IMR-90 (cell line): ENCODE measurements around the gene SDK1. TPM values are rescaled to one million over a fixed set of nuclear protein-coding genes. Genes with fewer than 3 reads are reported as not detected.

ENCODE experiments used
- ATAC-seq: fragments of 200-7000 bp; cut with Tn5 transposase; 2 replicates; pipeline ENCODE4 v1.9.1; 2020; ENCODE audit warnings: low read depth, mild to moderate bottlenecking, moderate library complexity
- BruUV-seq: library from RNA; stranded (reverse); fragments of 400-500 nt; replicated peaks from 2 replicates; lab custom pipeline; 2021; lab: Mats Ljungman, UMichigan
- CTCF ChIA-PET: fragments of 300-600 bp; formaldehyde crosslinking; extraction: SDS; loops from one replicate; lab custom pipeline; 2021; ENCODE audit warnings: antibody characterized with exemption; lab: Yijun Ruan, JAX
- POLR2A ChIA-PET: fragments of 300-600 bp; sonication (Branson Sonifier 250); formaldehyde crosslinking; loops from one replicate; lab custom pipeline; 2022; ENCODE audit warnings: antibody characterized with exemption; ENCODE audit not compliant: unreplicated experiment; lab: Charles Lee
- DNase-seq: peaks from one replicate; pipeline ENCODE4 v3.0.0; 2013
- H2AFZ ChIP-seq: replicated peaks from 2 replicates; pipeline ENCODE3; 2013; ENCODE audit warnings: low read length, mild to moderate bottlenecking; ENCODE audit not compliant: poor library complexity
- H2AK5ac ChIP-seq: 2 replicates; pipeline ENCODE4 v1.6.1; 2013; ENCODE audit warnings: low read depth, low read length, inconsistent platforms
- H2AK9ac ChIP-seq: replicated peaks from 2 replicates; pipeline ENCODE3; 2013; ENCODE audit warnings: mild to moderate bottlenecking, low read depth, low read length, moderate library complexity; ENCODE audit not compliant: poor library complexity
- H2BK120ac ChIP-seq: 2 replicates; pipeline ENCODE4 v1.6.1; 2013; ENCODE audit warnings: low read depth, low read length, inconsistent platforms
- H2BK15ac ChIP-seq: 3 replicates; pipeline ENCODE4 v1.6.1; 2013; ENCODE audit warnings: low read depth, low read length, inconsistent platforms
- H2BK20ac ChIP-seq: 2 replicates; pipeline ENCODE4 v1.6.1; 2013; ENCODE audit warnings: low read depth, mild to moderate bottlenecking, inconsistent platforms, low read length, moderate library complexity
- H2BK5ac ChIP-seq: 2 replicates; pipeline ENCODE4 v1.6.1; 2013; ENCODE audit warnings: mild to moderate bottlenecking, low read depth, low read length, inconsistent platforms; ENCODE audit not compliant: poor library complexity, severe bottlenecking
- H3K14ac ChIP-seq: replicated peaks from 2 replicates; pipeline ENCODE4 v1.6.1; 2013; ENCODE audit warnings: low read depth, low read length, inconsistent platforms
- H3K18ac ChIP-seq: 2 replicates; pipeline ENCODE4 v1.6.1; 2013; ENCODE audit warnings: low read depth, low read length, control low read depth
- H3K23ac ChIP-seq: 2 replicates; pipeline ENCODE4 v1.6.1; 2013; ENCODE audit warnings: low read depth, low read length, inconsistent platforms
- H3K27ac ChIP-seq: 2 replicates; pipeline ENCODE4 v1.5.1; 2013; ENCODE audit warnings: mild to moderate bottlenecking, control low read depth, low read length; ENCODE audit not compliant: insufficient read depth
- H3K27me3 ChIP-seq: 2 replicates; pipeline ENCODE4 v1.6.1; 2013; ENCODE audit warnings: low read length; ENCODE audit not compliant: control insufficient read depth, insufficient read depth
- H3K36me3 ChIP-seq: 2 replicates; pipeline ENCODE4 v1.6.1; 2013; ENCODE audit warnings: low read length, mixed read lengths; ENCODE audit not compliant: control insufficient read depth, insufficient read depth
- H3K4ac ChIP-seq: 2 replicates; pipeline ENCODE4 v1.6.1; 2013; ENCODE audit warnings: low read depth, low read length, inconsistent platforms
- H3K4me1 ChIP-seq: 2 replicates; pipeline ENCODE4 v1.6.1; 2013; ENCODE audit warnings: low read length, mixed read lengths; ENCODE audit not compliant: control insufficient read depth, insufficient read depth
- H3K4me2 ChIP-seq: 2 replicates; pipeline ENCODE4 v1.6.1; 2013; ENCODE audit warnings: low read depth, mild to moderate bottlenecking, control low read depth, low read length, moderate library complexity
- H3K4me3 ChIP-seq: 2 replicates; pipeline ENCODE4 v1.5.1; 2013; ENCODE audit warnings: low read depth, mild to moderate bottlenecking, control low read depth, low read length, moderate library complexity; ENCODE audit not compliant: insufficient read depth
- H3K56ac ChIP-seq: 2 replicates; pipeline ENCODE4 v1.6.1; 2013; ENCODE audit warnings: low read length, inconsistent platforms; ENCODE audit not compliant: insufficient read depth; ENCODE audit errors: extremely low read depth
- H3K79me1 ChIP-seq, 2 experiments: 2 replicates each; pipeline ENCODE4 v1.6.1; 2013; ENCODE audit warnings: low read length in 2 of 2, inconsistent platforms in 1 of 2, low read depth in 1 of 2
- H3K9ac ChIP-seq: 2 replicates; pipeline ENCODE4 v1.6.1; 2013; ENCODE audit warnings: low read depth, low read length, control low read depth
- H3K9me1 ChIP-seq: 2 replicates; pipeline ENCODE4 v1.6.1; 2013; ENCODE audit warnings: low read length, inconsistent platforms; ENCODE audit not compliant: insufficient read depth
- H3K9me3 ChIP-seq: 2 replicates; pipeline ENCODE4 v1.6.1; 2013; ENCODE audit warnings: low read length; ENCODE audit not compliant: control insufficient read depth, insufficient read depth
- H4K20me1 ChIP-seq: 2 replicates; pipeline ENCODE4 v1.6.1; 2013; ENCODE audit warnings: low read length, inconsistent platforms; ENCODE audit not compliant: insufficient read depth
- H4K5ac ChIP-seq: 2 replicates; pipeline ENCODE4 v1.6.1; 2013; ENCODE audit warnings: mild to moderate bottlenecking, low read depth, low read length, control low read depth
- H4K8ac ChIP-seq, 2 experiments: 2 replicates each; pipeline ENCODE4 v1.6.1; 2013; ENCODE audit warnings: low read depth in 2 of 2, low read length in 2 of 2, control low read depth in 1 of 2, inconsistent platforms in 1 of 2
- H4K91ac ChIP-seq: 2 replicates; pipeline ENCODE4 v1.6.1; 2013; ENCODE audit warnings: low read depth, low read length, inconsistent platforms; ENCODE audit not compliant: insufficient read depth
- BHLHE40 ChIP-seq: fragments of 150-350 bp; IDR thresholded peaks from 2 replicates; pipeline ENCODE4 v1.6.1; 2016; ENCODE audit warnings: mild to moderate bottlenecking, low read depth, low read length
- CEBPB ChIP-seq: IDR thresholded peaks from 2 replicates; pipeline ENCODE4 v1.6.1; 2012; ENCODE audit warnings: low read depth, low read length, improper control_type of control experiment
- CHD1 ChIP-seq: IDR thresholded peaks from 2 replicates; pipeline ENCODE4 v1.6.1; 2012; ENCODE audit warnings: low read depth, low read length, improper control_type of control experiment
- FOS ChIP-seq: fragments of 150-350 bp; IDR thresholded peaks from 2 replicates; pipeline ENCODE4 v1.6.1; 2016; ENCODE audit warnings: low read depth, low read length
- MAFK ChIP-seq: IDR thresholded peaks from 2 replicates; pipeline ENCODE4 v1.6.1; 2012; ENCODE audit warnings: low read depth, low read length, improper control_type of control experiment
- MAZ ChIP-seq: IDR thresholded peaks from 2 replicates; pipeline ENCODE4 v1.6.1; 2012; ENCODE audit warnings: low read depth, mild to moderate bottlenecking, low read length, improper control_type of control experiment, moderate library complexity, borderline replicate concordance
- MXI1 ChIP-seq: IDR thresholded peaks from 2 replicates; pipeline ENCODE4 v1.6.1; 2012; ENCODE audit warnings: low read depth, mild to moderate bottlenecking, low read length, moderate library complexity, borderline replicate concordance
- NFE2L2 ChIP-seq: fragments of 150-350 bp; IDR thresholded peaks from 2 replicates; pipeline ENCODE4 v1.6.1; 2016; ENCODE audit warnings: low read depth, mild to moderate bottlenecking, low read length
- POLR2A ChIP-seq: IDR thresholded peaks from 2 replicates; pipeline ENCODE4 v1.6.1; 2012; ENCODE audit warnings: mild to moderate bottlenecking, low read depth, low read length
- RAD21 ChIP-seq: IDR thresholded peaks from 2 replicates; pipeline ENCODE4 v1.6.1; 2012; ENCODE audit warnings: low read length, improper control_type of control experiment
- RCOR1 ChIP-seq: IDR thresholded peaks from 2 replicates; pipeline ENCODE4 v1.6.1; 2012; ENCODE audit warnings: mild to moderate bottlenecking, low read length, improper control_type of control experiment; ENCODE audit not compliant: insufficient replicate concordance
- RFX5 ChIP-seq: IDR thresholded peaks from 2 replicates; pipeline ENCODE4 v1.8.0; 2012; ENCODE audit warnings: low read depth, mild to moderate bottlenecking, low read length, moderate library complexity
- SMC3 ChIP-seq: fragments of 150-350 bp; IDR thresholded peaks from 2 replicates; pipeline ENCODE4 v1.6.1; 2016; ENCODE audit warnings: low read depth, mild to moderate bottlenecking, antibody characterized with exemption, low read length, moderate library complexity
- USF2 ChIP-seq: fragments of 150-350 bp; IDR thresholded peaks from 2 replicates; pipeline ENCODE4 v1.6.1; 2017; ENCODE audit warnings: mild to moderate bottlenecking, antibody characterized with exemption, low read length, low read depth
- WGBS, 2 experiments: methylation state at CpG; one replicate each; pipeline versions ENCODE4 v1.1.5 to v1.1.7; 2013; ENCODE audit warnings: missing lambda C conversion rate in 2 of 2; ENCODE audit not compliant: insufficient read length in 1 of 2; ENCODE audit errors: extremely low coverage in 2 of 2; 5-methylcytosine and 5-hydroxymethylcytosine counted together
- dilution Hi-C: fragments of 300-500 bp; cut with HindIII; formaldehyde crosslinking; loops from one replicate; pipeline ENCODE4 v1.14.3; 2018; ENCODE audit warnings: low sequenced_read_pairs; ENCODE audit not compliant: unreplicated experiment
- in situ Hi-C: fragments of 300-500 bp; cut with MboI; formaldehyde crosslinking; loops from 3 replicates; pipeline ENCODE4 v1.14.3; 2019; ENCODE audit warnings: low sequenced_read_pairs, inconsistent platforms, mixed read lengths
- intact Hi-C: fragments of 100-400 bp; cut with micrococcal nuclease; formaldehyde crosslinking; loops from 2 replicates; pipeline ENCODE4 v1.10.0; 2022
- polyA plus RNA-seq, 3 experiments: library from polyadenylated mRNA; depleted of rRNA; stranded (reverse); fragments of >200 nt; gene quantifications; 2 replicates each; pipeline ENCODE4 v1.2.3, GENCODE V29; 2012; ENCODE audit warnings: low replicate concordance in 1 of 3
- total RNA-seq: library from RNA; depleted of rRNA; stranded (reverse); fragments of >200 nt; gene quantifications from 2 replicates; pipeline ENCODE4 v1.2.3, GENCODE V29; 2012
- TF ChIP-seq, protein P1 (sequence below): conservative IDR thresholded peaks from 2 replicates; pipeline ENCODE4 v1.5.1; 2012; ENCODE audit warnings: mild to moderate bottlenecking, low read depth, low read length, improper control_type of control experiment
- TF ChIP-seq, protein P2 (sequence below): fragments of 150-350 bp; IDR thresholded peaks from 2 replicates; pipeline ENCODE4 v1.6.1; 2016; ENCODE audit warnings: low read depth, mild to moderate bottlenecking, low read length, moderate library complexity, borderline replicate concordance

Gene SDK1
- total and polyA plus RNA-seq, 2 of the 4 experiments (the other 2 are of a cell fraction) = 1.5 to 1.6 TPM

GRCh38 chr7:4225881-4226523, 925.0 kb downstream of the SDK1 start:
- dilution Hi-C loops = no loop called here
- 86% methylated on average over 9 of the region's 21 CpGs; no CpG with 5 or more reads in 1 of the 2 experiments for WGBS, 2 experiments
- DNase-seq (no peak), ATAC-seq (no peak)
- H3K23ac ChIP-seq = no peak overlapping the region
- no peak overlapping the region for H3K9ac ChIP-seq
- no peak for TF ChIP-seq BHLHE40
- TF ChIP-seq NFE2L2 = no peak
- TF ChIP-seq POLR2A = no peak
- no peak for TF ChIP-seq SMC3
- TF ChIP-seq, protein P1, sequence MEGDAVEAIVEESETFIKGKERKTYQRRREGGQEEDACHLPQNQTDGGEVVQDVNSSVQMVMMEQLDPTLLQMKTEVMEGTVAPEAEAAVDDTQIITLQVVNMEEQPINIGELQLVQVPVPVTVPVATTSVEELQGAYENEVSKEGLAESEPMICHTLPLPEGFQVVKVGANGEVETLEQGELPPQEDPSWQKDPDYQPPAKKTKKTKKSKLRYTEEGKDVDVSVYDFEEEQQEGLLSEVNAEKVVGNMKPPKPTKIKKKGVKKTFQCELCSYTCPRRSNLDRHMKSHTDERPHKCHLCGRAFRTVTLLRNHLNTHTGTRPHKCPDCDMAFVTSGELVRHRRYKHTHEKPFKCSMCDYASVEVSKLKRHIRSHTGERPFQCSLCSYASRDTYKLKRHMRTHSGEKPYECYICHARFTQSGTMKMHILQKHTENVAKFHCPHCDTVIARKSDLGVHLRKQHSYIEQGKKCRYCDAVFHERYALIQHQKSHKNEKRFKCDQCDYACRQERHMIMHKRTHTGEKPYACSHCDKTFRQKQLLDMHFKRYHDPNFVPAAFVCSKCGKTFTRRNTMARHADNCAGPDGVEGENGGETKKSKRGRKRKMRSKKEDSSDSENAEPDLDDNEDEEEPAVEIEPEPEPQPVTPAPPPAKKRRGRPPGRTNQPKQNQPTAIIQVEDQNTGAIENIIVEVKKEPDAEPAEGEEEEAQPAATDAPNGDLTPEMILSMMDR = no peak
- TF ChIP-seq RCOR1 = no peak
- no peak for TF ChIP-seq MAZ
- TF ChIP-seq CHD1 = no peak
- TF ChIP-seq CEBPB = no peak
- TF ChIP-seq RFX5 = no peak
- TF ChIP-seq USF2 = no peak
- no peak for TF ChIP-seq RAD21
- no peak for TF ChIP-seq MAFK
- no peak for TF ChIP-seq MXI1
- TF ChIP-seq FOS = no peak
- TF ChIP-seq, protein P2, sequence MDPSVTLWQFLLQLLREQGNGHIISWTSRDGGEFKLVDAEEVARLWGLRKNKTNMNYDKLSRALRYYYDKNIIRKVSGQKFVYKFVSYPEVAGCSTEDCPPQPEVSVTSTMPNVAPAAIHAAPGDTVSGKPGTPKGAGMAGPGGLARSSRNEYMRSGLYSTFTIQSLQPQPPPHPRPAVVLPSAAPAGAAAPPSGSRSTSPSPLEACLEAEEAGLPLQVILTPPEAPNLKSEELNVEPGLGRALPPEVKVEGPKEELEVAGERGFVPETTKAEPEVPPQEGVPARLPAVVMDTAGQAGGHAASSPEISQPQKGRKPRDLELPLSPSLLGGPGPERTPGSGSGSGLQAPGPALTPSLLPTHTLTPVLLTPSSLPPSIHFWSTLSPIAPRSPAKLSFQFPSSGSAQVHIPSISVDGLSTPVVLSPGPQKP = no peak
- H3K18ac ChIP-seq = no peak overlapping the region
- in situ Hi-C loops = no loop called here
- peaks cover 9% of the 10 kb centered on the region for H3K9me3 ChIP-seq
- H3K27ac ChIP-seq = no peak overlapping the region
- no peak overlapping the region for H2BK20ac ChIP-seq
- H4K91ac ChIP-seq = no peak overlapping the region
- H2AK9ac ChIP-seq = no peak overlapping the region
- H3K56ac ChIP-seq = no peak overlapping the region
- no peak overlapping the region for H4K8ac ChIP-seq
- H2BK120ac ChIP-seq = no peak overlapping the region
- H3K36me3 ChIP-seq = no peaks in the 10 kb centered on the region
- H3K4me3 ChIP-seq = no peak overlapping the region
- H2AK5ac ChIP-seq = no peak overlapping the region
- no peak overlapping the region for H3K4ac ChIP-seq
- no peaks in the 10 kb centered on the region for H3K9me1 ChIP-seq
- no peak overlapping the region for H2BK5ac ChIP-seq
- no peak overlapping the region for H4K5ac ChIP-seq
- no TSS peak for BruUV-seq
- no peaks in the 10 kb centered on the region for H3K4me1 ChIP-seq
- H3K14ac ChIP-seq = no peak overlapping the region
- POLR2A ChIA-PET = no interaction called here
- H3K79me1 ChIP-seq = no peaks in the 10 kb centered on the region
- no peak overlapping the region for H3K4me2 ChIP-seq
- no peaks in the 10 kb centered on the region for H4K20me1 ChIP-seq
- CTCF ChIA-PET = no interaction called here
- no peaks in the 10 kb centered on the region for H3K27me3 ChIP-seq
- no peak overlapping the region for H2BK15ac ChIP-seq
- intact Hi-C loops = no loop called here
- H2AFZ ChIP-seq = no peak overlapping the region
